Right cardiac atrium (tissue), 5 donors: ENCODE data around the gene PLCXD3. TPM values are rescaled to one million over a fixed set of nuclear protein-coding genes. Genes with fewer than 3 reads are reported as not detected.
A peak's percentile ranks its signal among the peaks of the same experiment; 100 is the strongest.

Source experiments
- ATAC-seq, 2 donors: fragments of 200-7000 bp; cut with Tn5 transposase; one replicate each; pipeline versions ENCODE4 v1.8.0 to v1.9.1; 2020; ENCODE audit warnings: moderate library complexity in 2 of 2, mild to moderate bottlenecking in 1 of 2
- DNase-seq, 3 donors: peaks; one replicate each; pipeline ENCODE4 v3.0.0-alpha.2; 2020
- H3K27ac ChIP-seq: one replicate; pipeline ENCODE4 v1.5.1; 2013; ENCODE audit warnings: mild to moderate bottlenecking, low read length, control low read depth, moderate library complexity
- H3K27me3 ChIP-seq: one replicate; pipeline ENCODE4 v1.6.1; 2013; ENCODE audit not compliant: control insufficient read depth, insufficient read depth
- H3K4me1 ChIP-seq: one replicate; pipeline ENCODE4 v1.6.1; 2013; ENCODE audit warnings: low read length; ENCODE audit not compliant: control insufficient read depth, insufficient read depth
- H3K4me3 ChIP-seq: one replicate; pipeline ENCODE4 v1.5.1; 2013; ENCODE audit warnings: low read length, control low read depth
- H3K9me3 ChIP-seq: one replicate; pipeline ENCODE4 v1.6.1; 2013; ENCODE audit warnings: low read length; ENCODE audit not compliant: control insufficient read depth
- WGBS: extraction: QIAGEN DNeasy Blood & Tissue Kit; methylation state at CpG from one replicate; pipeline ENCODE4 v1.1.7; 2013; 5-methylcytosine and 5-hydroxymethylcytosine counted together
- intact Hi-C, 4 donors: fragments of 100-400 bp; cut with DNase I; formaldehyde crosslinking; loops; one replicate each; pipeline versions ENCODE4 v1.11.0 to v1.14.0; 2022 to 2023
- polyA plus RNA-seq: library from polyadenylated mRNA; stranded (reverse); fragments of 200-250 nt; gene quantifications from one replicate; pipeline ENCODE4 v1.2.3, GENCODE V29; 2013
- total RNA-seq, 4 donors: library from RNA; stranded (reverse); fragmentation: NEBNext Ultra II Directional; extraction: Animal tissue kit (Norgen Biotek cat#: 25700); gene quantifications; one replicate each; pipeline ENCODE4 v1.2.1, GENCODE V29; 2021
- donor health status: healthy with polysubstance abuse.
- donor health status: DM: no; HTN: yes; CAD: no.
- donor health status: DM: no; HTN: no; CAD: no.
- donor health status: DM: no; HTN: yes; CAD: no; lungs with severe emphysema.
- donor health status: DM: yes; HTN: yes; CAD: no.

The PLCXD3 gene
- total and polyA plus RNA-seq, 5 donors: 32.7 to 87.4 (median 61.3) TPM

- ATAC-seq (peak in 1 of 2 donors; percentile 36), DNase-seq (no peak)
- intact Hi-C loops: loop anchor here in 1 of 4 donors (10.0 kb wide), 1 partner anchor 359 kb away; the partner anchor contains the start of gene C7
- peaks cover 3% of the 10 kb centered on the region for H3K4me1 ChIP-seq
- H3K27ac ChIP-seq: peak overlapping the region; percentile 82
- WGBS: 50% methylated on average over 2 of the region's 2 CpGs
- no peaks in the 10 kb centered on the region for H3K27me3 ChIP-seq
- no peaks in the 10 kb centered on the region for H3K9me3 ChIP-seq
- no peak overlapping the region for H3K4me3 ChIP-seq
Measured at GRCh38 chr5:41263335-41263734, 247.1 kb downstream of the PLCXD3 start.
